ENCODE data around the gene TOP2A. TPM values are rescaled to one million over a fixed set of nuclear protein-coding genes. Genes with fewer than 3 reads are reported as not detected.

The TOP2A gene
- total RNA-seq, 1 donor from 2014 or later: 91.0 TPM

DNA sequence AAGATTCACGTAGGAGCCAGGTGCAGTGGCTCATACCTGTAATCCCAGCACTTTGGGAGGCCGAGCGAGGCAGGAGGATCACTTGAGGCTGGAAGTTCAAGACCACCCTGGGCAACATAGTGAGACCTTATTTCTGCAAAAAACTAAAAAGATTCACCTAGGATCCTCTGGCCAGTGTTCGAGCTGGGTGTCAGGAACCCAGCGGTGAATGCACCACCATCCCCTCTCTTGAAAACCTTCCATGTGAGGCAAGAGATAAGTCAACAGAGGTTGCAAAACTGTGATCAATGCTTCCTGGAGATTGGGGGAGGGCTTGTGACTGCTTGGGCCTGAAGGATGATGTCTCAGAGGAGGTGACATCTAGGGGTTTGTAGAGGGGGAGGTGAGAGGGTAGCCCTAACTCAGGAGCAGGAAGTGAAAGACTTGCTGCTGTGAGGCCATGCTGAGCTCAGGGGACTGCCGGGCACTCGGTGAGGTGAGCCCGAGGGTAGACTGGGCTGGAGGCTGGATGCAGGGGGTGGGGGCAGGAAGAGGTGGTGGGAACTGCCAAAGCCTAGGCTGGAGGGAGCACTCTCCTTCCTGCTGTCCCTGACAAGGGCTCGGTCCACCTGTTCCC lies 64.8 kb downstream of the TOP2A start:
- Mint-ChIP-seq H3K4me3 (no peak overlapping the region), H3K9me3 (no peaks in the 10 kb centered on the region)

DNA sequence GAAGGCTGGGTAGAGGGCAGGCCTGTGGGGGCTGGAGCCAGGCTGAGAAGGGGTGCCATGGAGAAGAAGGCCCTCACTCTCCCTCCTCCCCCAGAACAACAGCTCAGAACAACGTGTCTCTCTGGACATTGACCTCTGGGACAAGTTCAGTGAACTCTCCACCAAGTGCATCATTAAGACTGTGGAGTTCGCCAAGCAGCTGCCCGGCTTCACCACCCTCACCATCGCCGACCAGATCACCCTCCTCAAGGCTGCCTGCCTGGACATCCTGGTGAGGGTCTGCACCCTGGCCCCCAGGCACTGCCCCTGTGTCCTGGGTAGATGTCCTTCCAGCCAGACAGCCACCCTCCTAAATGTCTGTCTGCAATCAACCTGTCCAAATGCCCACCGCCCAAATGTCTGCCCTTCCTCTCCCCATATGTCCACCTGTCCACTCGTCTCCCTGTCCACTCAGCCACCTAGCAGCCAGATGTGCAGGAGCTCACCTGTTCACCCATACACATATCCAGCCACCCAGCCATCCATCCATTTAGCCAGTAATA lies 65.4 kb downstream of the TOP2A start:
- H3K9me3 Mint-ChIP-seq: no peaks in the 10 kb centered on the region
- no peaks in the 10 kb centered on the region for H3K27me3 Mint-ChIP-seq (ENCODE audit: low read depth)
- H3K36me3 Mint-ChIP-seq: peaks cover 25% of the 10 kb centered on the region
- H3K27ac Mint-ChIP-seq: no peak overlapping the region
- TF ChIP-seq, protein P1, sequence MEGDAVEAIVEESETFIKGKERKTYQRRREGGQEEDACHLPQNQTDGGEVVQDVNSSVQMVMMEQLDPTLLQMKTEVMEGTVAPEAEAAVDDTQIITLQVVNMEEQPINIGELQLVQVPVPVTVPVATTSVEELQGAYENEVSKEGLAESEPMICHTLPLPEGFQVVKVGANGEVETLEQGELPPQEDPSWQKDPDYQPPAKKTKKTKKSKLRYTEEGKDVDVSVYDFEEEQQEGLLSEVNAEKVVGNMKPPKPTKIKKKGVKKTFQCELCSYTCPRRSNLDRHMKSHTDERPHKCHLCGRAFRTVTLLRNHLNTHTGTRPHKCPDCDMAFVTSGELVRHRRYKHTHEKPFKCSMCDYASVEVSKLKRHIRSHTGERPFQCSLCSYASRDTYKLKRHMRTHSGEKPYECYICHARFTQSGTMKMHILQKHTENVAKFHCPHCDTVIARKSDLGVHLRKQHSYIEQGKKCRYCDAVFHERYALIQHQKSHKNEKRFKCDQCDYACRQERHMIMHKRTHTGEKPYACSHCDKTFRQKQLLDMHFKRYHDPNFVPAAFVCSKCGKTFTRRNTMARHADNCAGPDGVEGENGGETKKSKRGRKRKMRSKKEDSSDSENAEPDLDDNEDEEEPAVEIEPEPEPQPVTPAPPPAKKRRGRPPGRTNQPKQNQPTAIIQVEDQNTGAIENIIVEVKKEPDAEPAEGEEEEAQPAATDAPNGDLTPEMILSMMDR (IDR thresholded peaks at IDR 0.05; ENCODE audit: unreplicated experiment): no peak
- peaks cover 65% of the 10 kb centered on the region for H3K4me1 Mint-ChIP-seq
- no peak overlapping the region for H3K4me3 Mint-ChIP-seq
- no peak for DNase-seq (ENCODE audit: low spot score in 2 of 2, unreplicated experiment in 2 of 2)

More for the DNA sequence above, 64.8 kb downstream of the TOP2A start:
- Mint-ChIP-seq H3K27ac (peak overlapping the region; percentile 28), H3K36me3 (peaks cover 25% of the 10 kb centered on the region), H3K27me3 (ENCODE audit: low read depth) (no peaks in the 10 kb centered on the region), H3K4me1 (peaks cover 64% of the 10 kb centered on the region)
- TF ChIP-seq, protein P1 (IDR thresholded peaks at IDR 0.05; ENCODE audit: unreplicated experiment): no peak
- no peak for DNase-seq (ENCODE audit: low spot score in 2 of 2, unreplicated experiment in 2 of 2)

- no peak for DNase-seq (ENCODE audit: low spot score in 2 of 2, unreplicated experiment in 2 of 2)
- peak overlapping the region; percentile 91 for H3K27ac Mint-ChIP-seq
- no peaks in the 10 kb centered on the region for H3K9me3 Mint-ChIP-seq
- no peak overlapping the region for H3K4me3 Mint-ChIP-seq
- H3K36me3 Mint-ChIP-seq: peaks cover 25% of the 10 kb centered on the region
- H3K4me1 Mint-ChIP-seq: peaks cover 72% of the 10 kb centered on the region
- no peaks in the 10 kb centered on the region for H3K27me3 Mint-ChIP-seq (ENCODE audit: low read depth)
- TF ChIP-seq, protein P1 (IDR thresholded peaks at IDR 0.05; ENCODE audit: unreplicated experiment): no peak
Observed at GRCh38 chr17:40351359-40352236, 66.1 kb downstream of the TOP2A start.

DNA sequence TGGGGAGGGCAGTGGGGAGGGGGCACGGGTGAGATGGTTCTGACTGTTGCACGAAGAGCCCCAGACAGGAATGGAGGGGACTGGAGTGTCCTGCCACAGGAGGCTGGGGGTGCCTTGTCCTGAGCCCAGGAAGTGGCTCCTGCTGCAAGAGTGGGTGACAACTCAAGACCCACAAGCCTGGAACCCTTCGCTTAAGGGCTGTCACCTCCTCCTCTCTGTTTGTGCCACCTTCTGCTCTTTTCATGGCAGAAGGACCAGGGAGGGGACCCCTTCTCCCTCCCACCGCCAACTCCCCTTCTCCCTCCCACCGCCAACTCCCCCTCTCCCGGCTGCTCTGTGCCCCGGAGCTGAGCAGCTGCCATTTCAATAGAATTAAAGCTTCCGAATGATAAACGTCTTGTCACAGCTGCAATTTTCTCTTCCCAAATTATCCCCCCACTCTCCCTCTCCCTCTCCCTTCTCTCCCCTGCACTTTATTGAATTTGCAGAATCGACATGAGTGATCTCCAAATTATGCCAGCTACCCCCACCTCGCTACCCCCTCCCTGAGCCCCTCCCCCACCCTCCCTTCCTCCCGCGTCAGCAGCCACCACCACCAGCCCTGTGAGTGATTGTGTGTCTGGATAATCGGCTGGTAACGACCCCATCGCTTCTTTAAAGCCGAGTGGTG lies 66.9 kb downstream of the TOP2A start:
- no peaks in the 10 kb centered on the region for H3K27me3 Mint-ChIP-seq (ENCODE audit: low read depth)
- DNase-seq (ENCODE audit: low spot score in 2 of 2, unreplicated experiment in 2 of 2): peak in 1 of 2 experiments; percentile 53
- peak overlapping the region; percentile 91 for H3K27ac Mint-ChIP-seq
- H3K9me3 Mint-ChIP-seq: no peaks in the 10 kb centered on the region
- peak overlapping the region; percentile 49 for H3K4me3 Mint-ChIP-seq
- H3K36me3 Mint-ChIP-seq: peaks cover 25% of the 10 kb centered on the region
- H3K4me1 Mint-ChIP-seq: peaks cover 80% of the 10 kb centered on the region
- TF ChIP-seq, protein P1 (IDR thresholded peaks at IDR 0.05; ENCODE audit: unreplicated experiment): no peak

DNA sequence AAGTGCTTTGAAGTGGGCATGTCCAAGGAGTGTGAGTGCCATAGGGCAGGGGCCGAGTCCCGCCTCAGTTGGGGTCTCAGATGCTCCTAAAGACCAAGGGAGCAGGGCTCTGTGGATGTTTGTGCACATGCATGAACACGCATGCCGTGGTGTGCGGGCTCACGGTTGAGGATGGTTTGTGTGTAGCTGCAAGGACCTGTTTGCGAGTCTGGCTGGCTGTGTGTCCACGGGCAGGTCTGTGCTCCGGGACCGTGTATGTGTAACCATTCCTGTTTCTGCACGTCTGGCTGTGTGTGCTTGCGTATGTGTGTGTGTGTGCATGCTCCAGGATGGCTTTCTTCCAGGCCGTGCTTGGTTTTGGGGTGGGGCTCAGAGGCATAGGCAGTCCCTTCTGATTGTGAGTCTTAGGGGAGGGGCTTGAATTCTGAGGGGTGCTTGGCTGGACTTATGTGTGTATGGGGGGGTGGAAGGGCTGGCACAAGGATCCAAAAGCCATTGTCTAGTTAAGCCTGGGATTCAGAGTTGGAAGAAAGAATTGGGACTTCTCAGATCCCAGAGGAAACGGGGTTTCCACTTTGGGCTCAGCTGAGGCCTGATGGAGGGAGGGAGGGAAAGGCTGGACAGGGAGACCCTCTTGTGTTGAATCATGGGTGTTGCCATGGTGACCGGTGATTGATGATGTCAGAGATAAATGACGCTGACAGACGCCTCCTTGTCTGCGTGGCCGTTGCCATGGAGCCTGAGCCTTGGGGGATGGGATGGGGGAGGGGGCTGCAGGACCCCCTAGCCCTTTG lies 67.6 kb downstream of the TOP2A start:
- Mint-ChIP-seq H3K9me3 (no peaks in the 10 kb centered on the region), H3K4me3 (peak overlapping the region; percentile 49), H3K4me1 (peaks cover 84% of the 10 kb centered on the region), H3K27me3 (ENCODE audit: low read depth) (no peaks in the 10 kb centered on the region), H3K36me3 (peaks cover 21% of the 10 kb centered on the region), H3K27ac (peak overlapping the region; percentile 91)
- DNase-seq (ENCODE audit: low spot score in 2 of 2, unreplicated experiment in 2 of 2): peak; percentile 61 to 77
- TF ChIP-seq, protein P1 (IDR thresholded peaks at IDR 0.05; ENCODE audit: unreplicated experiment): no peak
